Skeletal muscle tissue (tissue), 4 donors: ENCODE measurements around the gene DYRK1A. TPM values are rescaled to one million over a fixed set of nuclear protein-coding genes. Genes with fewer than 3 reads are reported as not detected.
A peak's percentile ranks its signal among the peaks of the same experiment; 100 is the strongest.

ENCODE experiments used
- H3K27ac ChIP-seq: one replicate; pipeline ENCODE4 v1.7.0; 2013; ENCODE audit warnings: mild to moderate bottlenecking, low read depth, low read length, inconsistent platforms
- H3K27me3 ChIP-seq, 3 donors: one replicate each; pipeline ENCODE4 v1.7.0; 2013; ENCODE audit warnings: low read length in 3 of 3; ENCODE audit not compliant: control insufficient read depth in 3 of 3, insufficient read depth in 3 of 3
- H3K36me3 ChIP-seq, 3 donors: one replicate each; pipeline ENCODE4 v1.7.0; 2013; ENCODE audit warnings: low read length in 3 of 3; ENCODE audit not compliant: control insufficient read depth in 3 of 3, insufficient read depth in 3 of 3
- H3K4me1 ChIP-seq, 3 donors: one replicate each; pipeline ENCODE4 v1.7.0; 2013; ENCODE audit warnings: low read length in 3 of 3, mild to moderate bottlenecking in 3 of 3; ENCODE audit not compliant: control insufficient read depth in 3 of 3, insufficient read depth in 3 of 3
- H3K4me3 ChIP-seq, 3 donors: one replicate each; pipeline ENCODE4 v1.7.0; 2013; ENCODE audit warnings: low read length in 3 of 3
- H3K9ac ChIP-seq, 3 donors: one replicate each; pipeline ENCODE4 v1.7.0; 2013; ENCODE audit warnings: low read length in 3 of 3, mild to moderate bottlenecking in 3 of 3, moderate library complexity in 2 of 3, low read depth in 1 of 3
- H3K9me3 ChIP-seq, 3 donors: one replicate each; pipeline ENCODE4 v1.7.0; 2013; ENCODE audit warnings: low read length in 3 of 3; ENCODE audit not compliant: control insufficient read depth in 3 of 3
- total RNA-seq: library from RNA; depleted of rRNA; stranded (reverse); fragments of >200 nt; gene quantifications from one replicate; pipeline ENCODE4 v1.2.3, GENCODE V29; 2014
- donor health status: Osteomylitis.

Gene DYRK1A
- total RNA-seq, 1 donor from 2014 or later = 104 TPM

- H3K9ac ChIP-seq = no peak overlapping the region
- no peaks in the 10 kb centered on the region for H3K36me3 ChIP-seq
- H3K4me3 ChIP-seq = peak overlapping the region in 1 of 3 donors; percentile 12
- no peaks in the 10 kb centered on the region for H3K9me3 ChIP-seq
- no peak overlapping the region for H3K27ac ChIP-seq
- H3K4me1 ChIP-seq = peaks cover 45 to 55% (median 50%) of the 10 kb centered on the region in 3 donors
- no peaks in the 10 kb centered on the region for H3K27me3 ChIP-seq
Observed at GRCh38 chr21:37396855-37397254, 30.3 kb downstream of the DYRK1A start.

GRCh38 chr21:37398697-37399096, 32.1 kb downstream of the DYRK1A start:
- Histone ChIP-seq H3K4me1 (peaks cover 29 to 42% (median 41%) of the 10 kb centered on the region in 3 donors), H3K27me3 (no peaks in the 10 kb centered on the region), H3K36me3 (no peaks in the 10 kb centered on the region), H3K27ac (no peak overlapping the region), H3K9me3 (no peaks in the 10 kb centered on the region), H3K4me3 (no peak overlapping the region), H3K9ac (no peak overlapping the region)

- no peaks in the 10 kb centered on the region for H3K36me3 ChIP-seq
- no peaks in the 10 kb centered on the region for H3K27me3 ChIP-seq
- no peak overlapping the region for H3K27ac ChIP-seq
- peaks cover 32 to 46% (median 41%) of the 10 kb centered on the region in 3 donors for H3K4me1 ChIP-seq
- H3K9me3 ChIP-seq = no peaks in the 10 kb centered on the region
- H3K4me3 ChIP-seq = no peak overlapping the region
- H3K9ac ChIP-seq = no peak overlapping the region
Observed at GRCh38 chr21:37402251-37402867, 35.8 kb downstream of the DYRK1A start.

- no peaks in the 10 kb centered on the region for H3K36me3 ChIP-seq
Observed at GRCh38 chr21:37405629-37406028, 39.1 kb downstream of the DYRK1A start.

GRCh38 chr21:37407719-37408420, 41.3 kb downstream of the DYRK1A start:
- Histone ChIP-seq H3K27ac (peak overlapping the region; percentile 34), H3K4me1 (peaks cover 47 to 64% (median 48%) of the 10 kb centered on the region in 3 donors)

More at GRCh38 chr21:37405629-37406028, 39.1 kb downstream of the DYRK1A start:
- H3K27ac ChIP-seq = no peak overlapping the region
- H3K9ac ChIP-seq = no peak overlapping the region
- H3K4me1 ChIP-seq = peaks cover 36 to 45% (median 39%) of the 10 kb centered on the region in 3 donors
- no peaks in the 10 kb centered on the region for H3K27me3 ChIP-seq
- no peaks in the 10 kb centered on the region for H3K9me3 ChIP-seq
- no peak overlapping the region for H3K4me3 ChIP-seq

GRCh38 chr21:37408464-37409193, 42.1 kb downstream of the DYRK1A start:
- Histone ChIP-seq H3K9ac (peak overlapping the region in 1 of 3 donors; percentile 23), H3K27me3 (no peaks in the 10 kb centered on the region), H3K9me3 (no peaks in the 10 kb centered on the region), H3K4me3 (no peak overlapping the region), H3K36me3 (no peaks in the 10 kb centered on the region), H3K27ac (peak overlapping the region; percentile 34), H3K4me1 (peaks cover 51 to 65% (median 53%) of the 10 kb centered on the region in 3 donors)

More at GRCh38 chr21:37407719-37408420, 41.3 kb downstream of the DYRK1A start:
- peak overlapping the region in 1 of 3 donors; percentile 34 for H3K4me3 ChIP-seq
- H3K9ac ChIP-seq = peak overlapping the region; percentile 16 to 26 (median 23)
- no peaks in the 10 kb centered on the region for H3K27me3 ChIP-seq
- no peaks in the 10 kb centered on the region for H3K36me3 ChIP-seq
- no peaks in the 10 kb centered on the region for H3K9me3 ChIP-seq

- H3K4me3 ChIP-seq = no peak overlapping the region
- no peaks in the 10 kb centered on the region for H3K27me3 ChIP-seq
- H3K27ac ChIP-seq = no peak overlapping the region
- H3K36me3 ChIP-seq = no peaks in the 10 kb centered on the region
- H3K9me3 ChIP-seq = no peaks in the 10 kb centered on the region
- peaks cover 39 to 56% (median 51%) of the 10 kb centered on the region in 3 donors for H3K4me1 ChIP-seq
- no peak overlapping the region for H3K9ac ChIP-seq
Observed at GRCh38 chr21:37410639-37411038, 44.1 kb downstream of the DYRK1A start.

GRCh38 chr21:37412603-37413360, 46.2 kb downstream of the DYRK1A start:
- H3K9ac ChIP-seq = no peak overlapping the region
- H3K9me3 ChIP-seq = no peaks in the 10 kb centered on the region
- H3K27me3 ChIP-seq = no peaks in the 10 kb centered on the region
- H3K4me3 ChIP-seq = no peak overlapping the region
- H3K36me3 ChIP-seq = no peaks in the 10 kb centered on the region
- no peak overlapping the region for H3K27ac ChIP-seq
- H3K4me1 ChIP-seq = peaks cover 42 to 49% (median 46%) of the 10 kb centered on the region in 3 donors

GRCh38 chr21:37413553-37414291, 47.1 kb downstream of the DYRK1A start:
- Histone ChIP-seq H3K36me3 (no peaks in the 10 kb centered on the region), H3K9me3 (no peaks in the 10 kb centered on the region), H3K9ac (no peak overlapping the region), H3K27me3 (no peaks in the 10 kb centered on the region), H3K4me3 (no peak overlapping the region), H3K4me1 (peaks cover 41 to 46% (median 44%) of the 10 kb centered on the region in 3 donors), H3K27ac (no peak overlapping the region)
